GM19372 (cell line): ENCODE results near the gene APOO.

Source experiments
- ATAC-seq: cut with Tn5 transposase; IDR thresholded peaks from one replicate; pipeline ENCODE4 v1.9.1; 2021; ENCODE audit warnings: mild to moderate bottlenecking, low read depth, moderate library complexity; ENCODE audit not compliant: unreplicated experiment

APOO gene

DNA sequence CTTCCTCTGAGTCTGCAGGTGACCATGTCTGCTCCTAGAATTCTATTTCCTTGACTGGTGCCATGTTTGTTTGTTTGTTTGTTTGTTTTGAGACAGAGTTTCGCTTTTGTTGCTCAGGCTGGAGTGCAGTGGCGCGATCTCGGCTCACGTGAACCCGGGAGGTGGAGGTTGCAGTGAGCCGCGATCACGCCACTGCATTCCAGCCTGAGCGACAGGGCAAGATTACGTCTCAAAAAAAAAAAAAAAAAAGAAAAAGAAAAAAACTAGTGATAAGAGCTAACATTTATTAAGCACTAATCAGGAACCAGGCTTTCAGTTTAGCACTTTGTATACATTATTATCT, 117.6 kb downstream of the APOO start:
- ATAC-seq = no peak

DNA sequence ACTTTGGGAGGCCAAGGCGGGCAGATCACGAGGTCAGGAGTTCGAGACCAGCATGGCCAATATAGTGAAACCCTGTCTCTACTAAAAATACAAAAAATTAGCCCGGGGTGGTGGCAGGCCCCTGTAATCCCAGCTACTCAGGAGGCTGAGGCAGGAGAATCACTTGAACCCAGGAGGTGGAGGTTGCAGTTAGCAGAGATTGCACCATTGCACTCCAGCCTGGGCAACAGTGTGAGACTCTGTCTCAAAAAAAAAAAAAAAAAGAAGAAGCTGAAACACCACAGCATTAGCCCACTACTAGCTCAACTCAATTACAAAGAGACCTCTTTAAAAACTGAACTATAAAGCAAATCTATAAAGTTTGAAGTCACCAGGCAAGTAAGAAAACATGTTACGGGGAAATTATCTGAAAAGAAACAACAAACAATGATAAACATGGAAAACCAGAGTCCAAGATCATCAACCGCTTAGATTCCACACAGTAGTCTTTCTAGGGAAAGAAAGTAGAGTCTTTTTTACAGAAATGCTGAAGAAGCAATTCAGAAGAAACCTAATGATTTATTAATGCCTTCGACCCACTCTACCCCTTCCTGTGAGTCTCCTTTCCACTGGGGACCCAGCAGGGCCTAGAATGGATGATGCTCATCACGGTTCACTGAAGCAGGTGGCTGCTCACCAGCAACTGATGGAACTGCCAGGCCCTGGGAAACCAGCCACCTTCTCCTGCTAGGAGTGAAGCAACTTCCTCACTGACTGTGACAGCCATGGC, 118.2 kb downstream of the APOO start:
- ATAC-seq = no peak

DNA sequence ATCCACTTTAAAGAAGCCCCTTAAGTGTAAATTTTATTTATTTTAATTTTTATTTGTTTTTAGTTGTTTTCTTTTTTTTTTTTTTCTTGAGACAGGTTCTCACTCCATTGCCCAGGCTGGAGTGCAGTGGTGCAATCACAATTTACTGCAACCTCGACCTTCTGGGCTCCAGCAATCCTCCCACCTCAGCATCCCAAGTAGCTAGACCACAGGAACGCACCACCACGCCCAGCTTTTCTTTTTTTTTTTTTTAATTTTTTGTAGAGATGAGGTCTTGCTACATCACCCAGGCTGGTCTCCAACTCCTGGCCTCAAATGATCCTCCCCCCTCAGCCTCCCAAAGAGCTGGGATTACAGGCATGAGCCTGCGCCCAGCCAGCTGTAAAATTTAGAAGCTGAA, 118.8 kb downstream of the APOO start:
- ATAC-seq = no peak

DNA sequence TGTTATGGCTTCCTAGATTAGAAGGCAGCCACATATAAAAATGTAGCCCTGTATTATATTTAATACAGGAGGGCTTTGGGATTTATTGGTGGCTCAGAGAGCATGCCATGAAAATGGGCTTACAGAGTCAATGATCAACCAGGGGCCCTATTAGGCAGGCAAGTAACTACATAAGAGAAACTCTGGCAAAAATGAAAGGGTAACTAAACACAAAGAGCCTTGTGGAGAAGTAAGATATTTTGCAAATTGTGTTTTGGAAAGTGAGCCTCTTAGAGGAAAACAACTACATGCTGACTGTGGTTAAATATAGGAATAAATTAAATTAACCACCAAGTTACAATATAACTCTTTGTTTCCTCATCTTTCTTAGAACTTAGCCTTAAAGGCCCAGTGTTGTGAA, 119.2 kb downstream of the APOO start:
- ATAC-seq = no peak

DNA sequence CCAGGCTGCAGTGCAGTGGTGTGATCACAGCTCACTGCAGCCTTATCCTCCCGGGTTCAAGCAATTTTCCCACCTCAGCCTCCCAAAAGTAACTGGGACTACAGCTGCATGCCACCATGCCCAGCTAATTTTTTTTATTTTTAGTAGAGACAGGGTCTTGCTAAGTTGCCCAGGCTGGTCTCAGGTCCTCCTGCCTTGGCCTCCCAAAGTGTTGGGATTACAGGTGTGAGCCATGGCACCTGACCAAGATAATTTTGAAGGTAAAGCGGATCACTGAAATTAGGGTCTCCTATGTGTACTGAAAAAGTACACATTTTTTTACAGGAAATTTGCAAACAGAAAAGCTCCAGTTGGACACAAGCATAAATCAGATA, 120.0 kb downstream of the APOO start:
- no peak for ATAC-seq

DNA sequence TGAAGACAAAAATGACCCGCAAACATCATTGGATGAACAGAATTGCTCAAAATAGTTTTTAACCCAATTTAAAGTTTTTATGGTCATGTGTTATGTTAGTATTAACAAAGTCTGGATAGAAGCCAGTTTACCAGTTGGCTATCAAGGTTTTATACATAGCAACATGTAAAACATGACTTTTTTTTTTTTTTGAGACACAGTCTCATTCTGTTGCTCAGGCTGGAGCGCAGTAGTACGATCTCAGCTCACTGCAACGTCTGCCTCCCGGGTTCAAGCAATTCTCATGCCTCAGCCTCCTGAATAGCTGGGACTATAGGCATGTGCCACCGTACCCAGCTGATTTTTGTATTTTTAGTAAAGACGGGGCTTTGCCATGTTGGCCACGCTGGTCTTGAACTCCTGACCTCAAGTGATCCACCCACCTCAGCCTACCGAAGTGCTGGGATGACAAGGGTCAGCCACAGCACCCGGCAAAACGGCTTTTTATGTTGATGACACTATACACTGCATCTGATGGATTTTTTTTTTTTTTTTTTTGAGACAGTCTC, 121.4 kb downstream of the APOO start:
- no peak for ATAC-seq

DNA sequence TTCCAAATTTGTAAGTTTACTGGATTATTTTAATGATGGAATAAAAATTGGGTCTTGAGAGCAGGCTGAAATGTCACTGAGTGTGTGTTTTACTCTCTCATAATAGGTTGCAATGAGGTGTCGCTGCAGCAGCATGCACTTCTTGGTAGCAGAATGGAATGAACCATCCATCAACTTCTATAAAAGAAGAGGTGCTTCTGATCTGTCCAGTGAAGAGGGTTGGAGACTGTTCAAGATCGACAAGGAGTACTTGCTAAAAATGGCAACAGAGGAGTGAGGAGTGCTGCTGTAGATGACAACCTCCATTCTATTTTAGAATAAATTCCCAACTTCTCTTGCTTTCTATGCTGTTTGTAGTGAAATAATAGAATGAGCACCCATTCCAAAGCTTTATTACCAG, 122.2 kb downstream of the APOO start:
- no peak for ATAC-seq

DNA sequence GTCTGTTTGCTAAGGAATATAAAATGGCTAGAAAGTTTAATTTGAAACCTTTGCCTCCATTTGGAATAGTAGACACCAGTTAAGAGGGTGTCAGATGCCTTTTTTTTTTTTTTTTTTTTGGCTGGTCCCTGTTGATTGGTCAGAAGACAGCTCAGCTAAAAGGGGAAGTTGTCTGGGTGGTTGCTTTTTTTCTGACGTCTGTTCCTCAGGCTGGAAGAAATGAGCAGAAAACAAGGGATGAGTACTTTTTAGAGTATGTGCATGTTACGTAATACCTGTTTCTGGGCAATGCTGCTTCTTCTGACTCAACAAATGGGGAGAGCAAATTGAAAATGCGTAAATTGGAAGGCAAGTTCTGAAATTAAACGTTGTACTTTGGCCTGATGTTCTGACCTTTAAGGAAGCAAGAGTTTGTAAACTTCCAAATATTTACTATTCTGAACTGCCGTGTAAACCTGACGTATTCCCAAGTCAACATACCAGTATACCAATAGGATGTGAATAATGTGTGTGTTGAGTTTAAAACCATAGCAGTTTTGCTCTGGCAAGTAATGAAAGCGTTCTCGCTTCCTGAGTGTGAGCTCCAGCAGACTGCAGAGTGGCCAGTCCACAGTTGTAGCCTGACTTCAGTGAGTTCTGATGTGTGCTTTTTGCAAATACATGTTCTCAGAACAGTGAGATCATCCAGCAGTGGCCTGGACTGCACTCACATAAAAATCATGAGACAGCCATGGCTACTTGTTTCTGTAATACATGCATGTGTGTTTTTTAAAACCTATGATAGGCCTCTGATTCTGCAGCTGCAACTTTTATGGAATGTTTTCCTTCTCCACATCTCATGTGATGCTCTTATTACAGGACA, 123.0 kb downstream of the APOO start:
- no peak for ATAC-seq

DNA sequence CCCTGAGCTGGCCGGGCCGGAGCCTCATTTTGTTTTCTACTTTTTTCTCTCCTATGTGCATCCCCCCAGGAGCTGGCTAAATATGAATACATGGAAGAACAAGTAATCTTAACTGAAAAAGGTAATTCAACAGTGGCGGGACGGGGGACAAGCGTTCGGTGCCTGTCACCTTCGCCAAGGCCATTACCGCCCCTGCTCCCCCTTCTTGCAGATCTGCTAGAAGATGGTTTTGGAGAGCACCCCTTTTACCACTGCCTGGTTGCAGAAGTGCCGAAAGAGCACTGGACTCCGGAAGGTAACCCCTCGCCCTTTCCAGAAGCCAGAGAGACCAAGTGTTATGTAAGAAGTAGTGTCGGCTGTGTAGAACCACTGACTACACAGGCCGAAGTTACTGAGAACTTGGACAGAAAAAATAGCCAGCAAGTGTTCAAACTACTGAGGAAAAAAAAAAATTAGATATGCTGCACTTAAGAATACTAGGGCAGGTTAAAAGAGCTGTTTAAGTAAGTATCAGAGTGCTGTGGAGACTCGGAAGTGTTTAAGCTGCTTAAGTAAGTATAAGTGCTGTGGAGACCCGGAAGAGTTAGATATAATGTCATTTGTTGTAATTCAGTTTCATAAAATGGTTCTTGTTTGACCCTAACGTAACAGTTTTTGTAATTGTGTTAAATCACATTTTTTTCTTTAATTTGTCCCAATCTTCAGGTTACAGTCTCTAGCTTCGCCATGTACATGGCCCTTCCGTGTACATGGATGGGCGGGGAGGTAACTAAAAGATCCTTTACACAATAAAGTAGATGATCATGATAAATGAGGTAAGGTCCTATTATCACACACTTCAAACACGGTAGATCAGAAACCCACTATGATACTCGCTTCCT, 123.9 kb downstream of the APOO start:
- ATAC-seq = no peak
